ENCODE measurements around the gene M6PR. TPM values are rescaled to one million over a fixed set of nuclear protein-coding genes. Genes with fewer than 3 reads are reported as not detected.
"Not testable (repeated sequence)": the region's sequence is repeated elsewhere in the genome, so short reads cannot be mapped to it uniquely, and the experiment has no call there.

Gene M6PR
- total RNA-seq, 1 donor from 2014 or later: 114 TPM

DNA sequence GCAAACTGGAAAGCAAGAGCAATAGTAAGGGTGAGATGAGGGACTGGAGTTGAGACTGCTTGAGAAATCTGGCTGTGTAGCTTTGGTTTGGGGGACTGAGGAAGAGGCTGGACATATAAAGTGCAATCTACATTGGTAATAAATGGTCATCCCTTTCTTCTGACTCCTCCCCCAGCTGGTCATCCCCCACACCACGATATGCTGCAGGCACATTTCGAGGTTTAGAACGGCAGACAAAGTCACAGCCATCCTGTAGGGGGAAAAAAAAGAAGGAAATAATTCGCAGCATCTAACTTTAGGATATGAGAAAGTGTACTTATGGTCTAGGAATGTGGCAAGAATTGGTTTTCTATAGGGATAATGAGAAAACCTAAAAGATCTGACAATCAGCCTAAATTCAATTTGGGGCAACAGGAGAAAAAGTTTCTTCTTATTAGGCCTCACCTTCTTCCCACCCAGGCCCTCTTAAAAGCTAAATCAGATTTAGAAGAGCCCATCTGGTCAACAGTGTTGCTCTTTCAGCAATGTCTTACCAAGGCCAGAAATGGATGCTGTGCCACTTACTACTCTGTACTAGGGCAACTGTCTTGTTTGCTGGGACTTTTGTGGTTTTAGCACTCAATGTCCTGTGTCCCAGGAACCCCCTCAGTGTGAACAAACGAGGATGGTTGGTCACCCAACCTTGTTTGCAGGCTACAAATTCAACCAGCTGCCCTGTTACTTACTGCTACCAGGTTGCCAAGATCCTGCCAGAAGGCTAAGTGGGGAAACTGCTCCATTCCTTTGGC, 7.6 kb downstream of the M6PR start:
- no peak overlapping the region for H3K4me3 ChIP-seq (ENCODE audit: low read depth, low read length)
- DNase-seq (ENCODE audit: low read depth): no peak
- TF ChIP-seq, protein P1, sequence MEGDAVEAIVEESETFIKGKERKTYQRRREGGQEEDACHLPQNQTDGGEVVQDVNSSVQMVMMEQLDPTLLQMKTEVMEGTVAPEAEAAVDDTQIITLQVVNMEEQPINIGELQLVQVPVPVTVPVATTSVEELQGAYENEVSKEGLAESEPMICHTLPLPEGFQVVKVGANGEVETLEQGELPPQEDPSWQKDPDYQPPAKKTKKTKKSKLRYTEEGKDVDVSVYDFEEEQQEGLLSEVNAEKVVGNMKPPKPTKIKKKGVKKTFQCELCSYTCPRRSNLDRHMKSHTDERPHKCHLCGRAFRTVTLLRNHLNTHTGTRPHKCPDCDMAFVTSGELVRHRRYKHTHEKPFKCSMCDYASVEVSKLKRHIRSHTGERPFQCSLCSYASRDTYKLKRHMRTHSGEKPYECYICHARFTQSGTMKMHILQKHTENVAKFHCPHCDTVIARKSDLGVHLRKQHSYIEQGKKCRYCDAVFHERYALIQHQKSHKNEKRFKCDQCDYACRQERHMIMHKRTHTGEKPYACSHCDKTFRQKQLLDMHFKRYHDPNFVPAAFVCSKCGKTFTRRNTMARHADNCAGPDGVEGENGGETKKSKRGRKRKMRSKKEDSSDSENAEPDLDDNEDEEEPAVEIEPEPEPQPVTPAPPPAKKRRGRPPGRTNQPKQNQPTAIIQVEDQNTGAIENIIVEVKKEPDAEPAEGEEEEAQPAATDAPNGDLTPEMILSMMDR (conservative IDR thresholded peaks at IDR 0.05; ENCODE audit: low read depth, low read length): no peak

DNA sequence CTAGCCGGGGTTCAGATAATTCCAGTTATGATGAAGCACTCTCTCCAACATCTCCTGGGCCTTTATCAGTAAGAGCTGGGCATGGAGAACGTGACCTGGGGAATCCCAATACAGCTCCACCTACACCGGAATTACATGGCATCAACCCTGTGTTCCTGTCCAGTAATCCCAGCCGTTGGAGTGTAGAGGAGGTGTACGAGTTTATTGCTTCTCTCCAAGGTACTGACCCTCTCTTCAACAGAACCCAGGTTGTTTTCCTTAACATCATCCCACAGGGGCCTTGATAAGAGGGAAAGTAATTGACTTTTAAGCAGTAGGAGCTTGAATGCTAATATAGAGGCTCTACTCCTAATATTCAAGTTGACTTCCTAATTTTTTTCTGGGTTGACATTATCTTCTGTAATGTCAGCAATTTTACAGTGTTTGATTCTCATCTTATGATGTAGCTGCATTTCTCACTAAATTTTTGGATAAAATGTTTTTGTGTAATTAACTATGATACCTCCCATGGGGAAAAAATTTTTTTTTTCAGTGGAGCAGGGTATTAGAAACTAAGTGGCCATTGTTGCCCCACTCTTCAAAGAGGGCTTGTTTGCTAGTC, 11.5 kb downstream of the M6PR start:
- not testable (repeated sequence) for DNase-seq (ENCODE audit: low read depth); H3K4me3 ChIP-seq (ENCODE audit: low read depth, low read length)

DNA sequence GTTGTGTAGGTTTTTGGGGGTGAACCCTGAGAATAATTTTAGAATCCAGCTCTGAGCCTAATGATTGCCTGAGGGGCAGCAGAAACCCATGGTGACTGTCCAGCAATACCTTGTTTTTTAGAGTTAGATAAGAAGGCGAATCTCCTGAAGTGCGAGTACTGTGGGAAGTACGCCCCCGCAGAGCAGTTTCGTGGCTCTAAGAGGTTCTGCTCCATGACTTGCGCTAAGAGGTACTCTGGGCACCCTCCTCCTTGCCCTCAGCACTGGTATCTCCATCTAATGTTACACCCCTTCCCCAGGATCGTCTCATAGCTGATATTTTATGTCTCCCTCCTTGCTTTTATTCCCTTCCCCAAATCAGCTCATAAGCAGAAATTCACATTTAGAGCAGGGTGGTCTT, 12.7 kb downstream of the M6PR start:
- H3K4me3 ChIP-seq (ENCODE audit: low read depth, low read length): no peak overlapping the region
- TF ChIP-seq, protein P1 (conservative IDR thresholded peaks at IDR 0.05; ENCODE audit: low read depth, low read length): no peak
- DNase-seq (ENCODE audit: low read depth): no peak

DNA sequence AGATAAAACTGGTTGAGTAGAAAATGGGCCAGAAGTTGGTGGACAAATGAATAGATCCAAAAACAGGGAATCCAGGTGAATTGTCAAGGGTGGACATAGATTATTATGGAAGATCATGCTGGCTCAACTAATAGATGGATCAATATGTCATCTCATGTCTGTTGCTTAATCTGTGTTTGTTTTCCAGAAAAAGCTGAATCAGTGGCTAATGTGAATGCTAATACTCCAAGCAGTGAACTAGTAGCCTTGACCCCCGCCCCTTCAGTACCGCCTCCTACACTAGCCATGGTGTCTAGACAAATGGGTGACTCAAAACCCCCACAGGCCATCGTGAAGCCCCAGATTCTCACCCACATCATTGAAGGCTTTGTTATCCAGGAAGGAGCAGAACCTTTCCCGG, 15.4 kb downstream of the M6PR start:
- DNase-seq (ENCODE audit: low read depth); H3K4me3 ChIP-seq (ENCODE audit: low read depth, low read length): not testable (repeated sequence)

DNA sequence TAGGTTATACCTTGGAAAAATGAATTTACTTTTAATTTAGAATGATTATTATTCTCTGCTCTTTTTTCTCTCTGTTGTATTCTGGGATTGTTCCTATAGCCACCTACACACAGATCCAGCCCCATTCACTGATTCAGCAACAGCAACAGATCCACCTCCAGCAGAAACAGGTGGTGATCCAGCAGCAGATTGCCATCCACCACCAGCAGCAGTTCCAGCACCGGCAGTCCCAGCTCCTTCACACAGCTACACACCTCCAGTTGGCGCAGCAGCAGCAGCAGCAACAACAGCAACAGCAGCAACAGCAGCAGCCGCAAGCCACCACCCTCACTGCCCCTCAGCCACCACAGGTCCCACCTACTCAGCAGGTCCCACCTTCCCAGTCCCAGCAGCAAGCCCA, 17.0 kb downstream of the M6PR start:
- not testable (repeated sequence) for H3K4me3 ChIP-seq (ENCODE audit: low read depth, low read length); DNase-seq (ENCODE audit: low read depth)

DNA sequence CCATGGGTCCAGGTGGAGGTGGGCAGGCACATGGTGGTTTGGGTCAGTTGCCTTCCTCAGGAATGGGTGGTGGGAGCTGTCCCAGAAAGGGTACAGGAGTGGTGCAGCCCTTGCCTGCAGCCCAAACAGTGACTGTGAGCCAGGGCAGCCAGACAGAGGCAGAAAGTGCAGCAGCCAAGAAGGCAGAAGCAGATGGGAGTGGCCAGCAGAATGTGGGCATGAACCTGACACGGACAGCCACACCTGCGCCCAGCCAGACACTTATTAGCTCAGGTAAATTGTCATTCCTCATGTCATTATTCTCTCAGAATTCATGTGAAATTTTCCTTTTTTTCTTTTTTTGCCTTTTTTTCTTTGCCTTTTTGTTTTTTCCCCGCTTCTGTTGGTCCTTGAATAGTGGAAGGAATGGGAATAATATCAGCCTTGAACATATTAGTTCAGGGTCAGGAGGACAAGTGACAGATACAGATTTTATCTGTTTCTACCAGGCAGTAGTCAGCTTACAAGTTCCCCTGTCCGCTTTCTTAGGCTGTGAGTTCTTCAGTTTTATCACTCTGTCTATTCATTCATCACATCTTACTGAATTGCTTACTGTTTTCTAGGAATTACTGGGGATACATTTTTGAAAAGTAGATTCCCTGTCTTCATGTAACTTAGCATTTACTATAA, 18.7 kb downstream of the M6PR start:
- H3K4me3 ChIP-seq (ENCODE audit: low read depth, low read length); DNase-seq (ENCODE audit: low read depth): not testable (repeated sequence)

DNA sequence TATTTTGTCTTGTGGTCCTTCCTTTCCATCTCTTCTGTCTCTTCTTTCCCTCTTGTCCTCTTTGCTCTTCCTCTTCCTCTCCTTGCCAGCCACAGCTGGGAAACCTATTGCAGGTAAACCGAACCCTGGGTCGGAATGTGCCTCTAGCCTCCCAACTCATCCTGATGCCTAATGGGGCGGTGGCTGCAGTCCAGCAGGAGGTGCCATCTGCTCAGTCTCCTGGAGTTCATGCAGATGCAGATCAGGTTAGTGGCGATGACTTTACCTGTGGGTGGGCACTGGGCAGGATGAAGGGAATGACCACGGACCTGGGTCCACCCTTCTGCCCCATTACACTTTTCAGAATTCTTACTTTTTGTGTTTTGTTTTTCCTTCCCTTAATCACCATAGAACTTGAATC, 26.9 kb downstream of the M6PR start:
- no peak overlapping the region for H3K4me3 ChIP-seq (ENCODE audit: low read depth, low read length)
- TF ChIP-seq, protein P1 (conservative IDR thresholded peaks at IDR 0.05; ENCODE audit: low read depth, low read length): no peak
- no peak for DNase-seq (ENCODE audit: low read depth)

DNA sequence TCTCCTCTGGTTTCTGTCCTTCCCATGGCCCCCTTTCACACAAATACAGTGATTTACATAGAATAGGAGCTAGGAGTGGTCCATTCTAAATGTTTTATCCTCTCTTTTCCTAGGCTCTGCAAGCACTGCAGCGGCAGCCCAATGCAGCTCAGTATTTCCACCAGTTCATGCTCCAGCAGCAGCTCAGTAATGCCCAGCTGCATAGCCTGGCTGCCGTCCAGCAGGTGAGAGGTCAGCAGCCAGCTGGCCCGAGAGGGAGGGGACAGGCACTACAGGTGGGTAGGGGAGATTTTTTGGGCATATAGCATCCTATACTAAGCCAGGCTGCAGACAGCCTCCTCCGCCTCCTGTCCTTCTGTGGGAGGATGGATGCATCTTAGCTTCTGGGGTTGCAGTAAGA, 29.8 kb downstream of the M6PR start:
- H3K4me3 ChIP-seq (ENCODE audit: low read depth, low read length); DNase-seq (ENCODE audit: low read depth): not testable (repeated sequence)

DNA sequence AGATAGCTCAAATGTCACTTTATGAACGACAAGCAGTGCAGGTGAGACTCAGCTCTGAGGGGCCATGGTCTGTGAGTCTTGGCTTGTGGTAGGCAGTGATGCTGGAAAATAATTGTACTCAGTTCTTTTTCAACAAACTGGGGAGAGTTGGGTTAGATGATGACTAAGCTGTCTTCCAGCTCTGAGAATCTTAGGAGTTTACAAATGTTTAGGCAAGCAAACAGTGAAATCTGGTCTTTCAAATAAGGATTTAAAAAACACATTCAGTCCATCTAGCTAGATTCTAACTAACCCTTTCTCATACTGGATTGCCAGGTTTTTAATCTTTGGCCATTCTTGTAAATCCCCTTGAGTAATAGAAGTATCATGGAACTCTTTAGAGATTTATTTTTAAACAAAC, 31.7 kb downstream of the M6PR start:
- TF ChIP-seq, protein P1 (conservative IDR thresholded peaks at IDR 0.05; ENCODE audit: low read depth, low read length): no peak
- DNase-seq (ENCODE audit: low read depth): no peak

More for the DNA sequence above, 31.7 kb downstream of the M6PR start:
- H3K4me3 ChIP-seq (ENCODE audit: low read depth, low read length): no peak overlapping the region

All from epithelial cell of proximal tubule (primary cell).